Uterus (tissue), 2 donors: ENCODE measurements around the gene PLXNA4.

Experiments
- POLR2A ChIP-seq, 2 donors: fragments of 450-650 bp; IDR thresholded peaks; one replicate each; pipeline ENCODE4 v1.6.1; 2016; ENCODE audit warnings: antibody characterized with exemption in 2 of 2, mild to moderate bottlenecking in 1 of 2, moderate library complexity in 1 of 2
- TF ChIP-seq, protein P1 (sequence below), 4 experiments: fragments of 200-600 bp in 2 of 4; fragments of 450-650 bp in 2 of 4; sonication (generic) in 2 of 4; IDR thresholded peaks; one replicate each; pipeline ENCODE4 v1.5.1; 2016 to 2019; ENCODE audit warnings: antibody characterized with exemption in 4 of 4, mild to moderate bottlenecking in 2 of 4, moderate library complexity in 1 of 4

DNA sequence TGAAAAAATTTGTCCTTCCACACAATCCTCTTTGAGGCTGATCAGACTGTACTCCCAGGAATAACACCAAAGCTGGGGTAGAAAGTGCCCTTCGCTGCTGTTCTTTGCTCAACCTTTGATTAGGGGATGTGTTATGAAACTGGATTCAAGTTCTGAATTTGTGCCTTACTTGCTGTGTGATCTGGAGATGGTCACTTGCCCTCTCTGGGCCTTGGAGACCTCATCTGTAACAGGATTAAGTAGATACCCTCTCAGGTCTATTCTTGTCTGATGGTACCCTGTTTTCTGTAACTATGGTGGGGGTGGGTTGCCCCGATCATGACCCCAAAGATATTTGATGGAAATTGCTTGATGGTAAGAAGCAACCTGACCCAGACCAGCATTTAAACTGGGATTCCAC lies 368.5 kb downstream of the PLXNA4 start:
- TF ChIP-seq, protein P1, sequence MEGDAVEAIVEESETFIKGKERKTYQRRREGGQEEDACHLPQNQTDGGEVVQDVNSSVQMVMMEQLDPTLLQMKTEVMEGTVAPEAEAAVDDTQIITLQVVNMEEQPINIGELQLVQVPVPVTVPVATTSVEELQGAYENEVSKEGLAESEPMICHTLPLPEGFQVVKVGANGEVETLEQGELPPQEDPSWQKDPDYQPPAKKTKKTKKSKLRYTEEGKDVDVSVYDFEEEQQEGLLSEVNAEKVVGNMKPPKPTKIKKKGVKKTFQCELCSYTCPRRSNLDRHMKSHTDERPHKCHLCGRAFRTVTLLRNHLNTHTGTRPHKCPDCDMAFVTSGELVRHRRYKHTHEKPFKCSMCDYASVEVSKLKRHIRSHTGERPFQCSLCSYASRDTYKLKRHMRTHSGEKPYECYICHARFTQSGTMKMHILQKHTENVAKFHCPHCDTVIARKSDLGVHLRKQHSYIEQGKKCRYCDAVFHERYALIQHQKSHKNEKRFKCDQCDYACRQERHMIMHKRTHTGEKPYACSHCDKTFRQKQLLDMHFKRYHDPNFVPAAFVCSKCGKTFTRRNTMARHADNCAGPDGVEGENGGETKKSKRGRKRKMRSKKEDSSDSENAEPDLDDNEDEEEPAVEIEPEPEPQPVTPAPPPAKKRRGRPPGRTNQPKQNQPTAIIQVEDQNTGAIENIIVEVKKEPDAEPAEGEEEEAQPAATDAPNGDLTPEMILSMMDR (IDR thresholded peaks at IDR 0.05): no peak
- no peak for TF ChIP-seq POLR2A (IDR thresholded peaks at IDR 0.05)
